Measurements from ENCODE around the gene NCOR1.
"Not testable (repeated sequence)": the region's sequence is repeated elsewhere in the genome, so short reads cannot be mapped to it uniquely, and the experiment has no call there.

NCOR1 gene

GRCh38 chr17:16148596-16148995 is 66.7 kb downstream of the NCOR1 start:
- no peak overlapping the region for H3K4me3 ChIP-seq (ENCODE audit: low read length)
- no peak for DNase-seq (ENCODE audit: low read depth)
- TF ChIP-seq CTCF (IDR thresholded peaks at IDR 0.05; ENCODE audit: insufficient read depth, low read depth, low read length, missing control alignments): no peak

DNA sequence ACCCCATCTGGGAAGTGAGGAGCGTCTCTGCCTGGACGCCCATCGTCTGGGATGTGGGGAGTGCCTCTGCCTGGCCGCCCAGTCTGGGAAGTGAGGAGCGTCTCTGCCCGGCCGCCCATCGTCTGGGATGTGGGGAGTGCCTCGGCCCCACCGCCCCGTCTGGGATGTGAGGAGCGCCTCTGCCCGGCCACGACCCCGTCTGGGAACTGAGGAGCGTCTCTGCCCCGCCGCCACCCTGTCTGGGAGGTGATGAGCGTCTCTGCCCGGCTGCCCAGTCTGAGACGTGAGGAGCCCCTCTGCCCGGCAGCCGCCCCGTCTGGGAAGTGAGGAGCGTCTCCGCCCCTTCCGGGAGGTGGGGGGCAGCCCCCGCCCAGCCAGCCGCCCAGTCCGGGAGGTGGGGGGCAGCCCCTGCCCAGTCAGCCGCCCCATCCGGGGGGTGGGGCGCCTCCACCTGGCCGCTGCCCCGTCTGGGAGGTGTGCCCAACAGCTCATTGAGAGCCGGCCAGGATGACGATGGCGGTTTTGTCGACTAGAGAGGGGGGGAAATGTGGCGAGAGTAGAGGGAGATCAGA is 69.9 kb downstream of the NCOR1 start:
- not testable (repeated sequence) for H3K4me3 ChIP-seq (ENCODE audit: low read length); DNase-seq (ENCODE audit: low read depth)

- TF ChIP-seq CTCF (IDR thresholded peaks at IDR 0.05; ENCODE audit: insufficient read depth, low read depth, low read length, missing control alignments): no peak
- no peak for DNase-seq (ENCODE audit: low read depth)
- H3K4me3 ChIP-seq (ENCODE audit: low read length): no peak overlapping the region
These were observed 73.6 kb downstream of the NCOR1 start for GRCh38 chr17:16141685-16142084.

GRCh38 chr17:16140854-16141253 is 74.5 kb downstream of the NCOR1 start:
- H3K4me3 ChIP-seq (ENCODE audit: low read length): no peak overlapping the region
- DNase-seq (ENCODE audit: low read depth): no peak
- TF ChIP-seq CTCF (IDR thresholded peaks at IDR 0.05; ENCODE audit: insufficient read depth, low read depth, low read length, missing control alignments): no peak

DNA sequence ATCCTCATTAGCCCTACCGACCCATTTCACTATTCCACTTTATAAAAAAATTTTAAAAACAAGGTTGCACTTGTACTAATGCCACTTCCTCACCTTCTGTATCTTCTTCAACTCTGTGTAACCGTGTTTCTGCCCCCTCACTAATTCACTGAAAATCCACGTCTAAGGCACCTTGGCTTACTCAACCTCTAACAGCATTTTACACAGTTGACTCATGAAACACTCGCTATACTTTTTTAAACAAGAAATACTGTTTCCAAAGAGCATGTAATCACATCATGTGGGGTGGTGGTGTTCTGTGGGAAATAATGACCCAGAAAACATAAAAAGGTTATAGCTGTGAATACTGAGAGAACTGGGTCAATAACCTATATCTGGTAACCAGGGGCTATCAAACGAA is 79.9 kb downstream of the NCOR1 start:
- TF ChIP-seq CTCF (IDR thresholded peaks at IDR 0.05; ENCODE audit: insufficient read depth, low read depth, low read length, missing control alignments): no peak
- no peak for DNase-seq (ENCODE audit: low read depth)
- H3K4me3 ChIP-seq (ENCODE audit: low read length): no peak overlapping the region

DNA sequence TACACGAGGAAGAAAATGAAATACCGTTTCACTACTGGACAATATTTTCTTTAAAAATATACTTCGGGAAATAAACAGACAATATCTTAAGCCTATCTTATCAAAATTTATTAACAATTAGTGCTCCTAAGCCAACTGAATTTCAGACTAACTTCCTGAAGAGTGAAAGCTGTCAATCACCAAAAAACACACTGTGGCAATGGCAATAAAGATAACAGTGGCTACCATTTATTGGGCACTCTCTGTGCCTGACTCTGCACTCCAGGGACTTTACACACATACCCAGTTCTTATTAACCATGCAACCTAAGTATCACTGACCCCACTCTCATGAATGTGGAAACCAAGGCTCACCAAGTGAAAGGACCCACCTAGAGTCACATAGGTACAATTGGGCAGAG is 83.7 kb downstream of the NCOR1 start:
- TF ChIP-seq CTCF (IDR thresholded peaks at IDR 0.05; ENCODE audit: insufficient read depth, low read depth, low read length, missing control alignments): no peak
- no peak for DNase-seq (ENCODE audit: low read depth)
- H3K4me3 ChIP-seq (ENCODE audit: low read length): no peak overlapping the region

GRCh38 chr17:16129441-16130205 is 85.7 kb downstream of the NCOR1 start:
- TF ChIP-seq CTCF (IDR thresholded peaks at IDR 0.05; ENCODE audit: insufficient read depth, low read depth, low read length, missing control alignments): no peak
- no peak overlapping the region for H3K4me3 ChIP-seq (ENCODE audit: low read length)
- DNase-seq (ENCODE audit: low read depth): no peak
